GM12878 (cell line): ENCODE measurements around the gene HS3ST3A1.

Experiments used
- POLR2AphosphoS2 ChIP-seq: IDR thresholded peaks from 2 replicates; pipeline ENCODE4 v1.6.1; 2011; ENCODE audit warnings: low read depth, mild to moderate bottlenecking, low read length, improper control_type of control experiment, moderate library complexity
- SPI1 ChIP-seq: IDR thresholded peaks from 2 replicates; pipeline ENCODE4 v1.6.1; 2011; ENCODE audit warnings: low read depth, mild to moderate bottlenecking, low read length, moderate library complexity, borderline replicate concordance; ENCODE audit not compliant: insufficient read depth
- TF ChIP-seq, protein P1 (sequence below): IDR thresholded peaks from 2 replicates; pipeline ENCODE4 v1.6.1; 2011; ENCODE audit warnings: borderline replicate concordance, low read depth, mild to moderate bottlenecking, moderate library complexity, mixed read lengths, low read length; ENCODE audit not compliant: insufficient read depth; ENCODE audit errors: extremely low read length

DNA sequence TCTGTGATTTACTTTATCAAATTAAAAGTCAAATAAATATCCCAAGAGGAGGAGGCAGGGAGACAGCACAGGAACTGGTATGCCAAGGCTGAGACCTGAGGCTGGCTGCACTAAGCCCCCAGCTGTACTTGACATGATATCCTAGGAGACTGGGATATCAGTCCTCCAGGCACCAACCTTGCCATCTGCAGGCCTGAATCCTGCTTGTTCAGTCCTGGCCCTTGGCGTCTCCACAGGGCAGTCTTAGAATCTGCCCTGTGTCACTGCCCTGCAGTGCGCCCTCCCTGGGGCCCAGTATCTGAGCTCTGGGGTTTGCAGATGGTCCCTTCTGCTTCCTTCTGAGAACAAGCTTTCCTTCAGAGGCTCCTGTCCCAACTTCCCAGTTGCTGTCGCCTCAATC lies 75.9 kb downstream of the HS3ST3A1 start:
- TF ChIP-seq POLR2AphosphoS2 (no peak), SPI1 (no peak)
- TF ChIP-seq, protein P1, sequence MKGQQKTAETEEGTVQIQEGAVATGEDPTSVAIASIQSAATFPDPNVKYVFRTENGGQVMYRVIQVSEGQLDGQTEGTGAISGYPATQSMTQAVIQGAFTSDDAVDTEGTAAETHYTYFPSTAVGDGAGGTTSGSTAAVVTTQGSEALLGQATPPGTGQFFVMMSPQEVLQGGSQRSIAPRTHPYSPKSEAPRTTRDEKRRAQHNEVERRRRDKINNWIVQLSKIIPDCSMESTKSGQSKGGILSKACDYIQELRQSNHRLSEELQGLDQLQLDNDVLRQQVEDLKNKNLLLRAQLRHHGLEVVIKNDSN, result no peak
